NCI-H2171 treated with DMSO at 0.1 percent for 48 hours (cell line): ENCODE results near the gene KIF6.
A peak's percentile ranks its signal among the peaks of the same experiment; 100 is the strongest.

Experiments used
- DNase-seq: peaks from one replicate; lab custom pipeline; 2025; lab: John Stamatoyannopoulos, UW

KIF6 gene

GRCh38 chr6:39416728-39417127 lies 308.5 kb downstream of the KIF6 start:
- no peak for DNase-seq

GRCh38 chr6:39416026-39416425 lies 309.2 kb downstream of the KIF6 start:
- DNase-seq: peak; percentile 35

GRCh38 chr6:39415482-39415881 lies 309.7 kb downstream of the KIF6 start:
- no peak for DNase-seq

GRCh38 chr6:39411465-39411864 lies 313.7 kb downstream of the KIF6 start:
- no peak for DNase-seq

GRCh38 chr6:39411001-39411400 lies 314.2 kb downstream of the KIF6 start:
- DNase-seq: no peak

GRCh38 chr6:39409889-39410288 lies 315.3 kb downstream of the KIF6 start:
- DNase-seq: no peak

- DNase-seq: no peak
These were observed 317.7 kb downstream of the KIF6 start for GRCh38 chr6:39407446-39407993.

- DNase-seq: no peak
These were observed 320.9 kb downstream of the KIF6 start for GRCh38 chr6:39404312-39404711.

- no peak for DNase-seq
These were observed 321.9 kb downstream of the KIF6 start for GRCh38 chr6:39403304-39403703.

GRCh38 chr6:39402239-39402751 lies 322.9 kb downstream of the KIF6 start:
- no peak for DNase-seq

GRCh38 chr6:39401376-39401775 lies 323.8 kb downstream of the KIF6 start:
- DNase-seq: no peak

- no peak for DNase-seq
These were observed 325.2 kb downstream of the KIF6 start for GRCh38 chr6:39400026-39400425.

GRCh38 chr6:39396854-39397253 lies 328.4 kb downstream of the KIF6 start:
- no peak for DNase-seq

GRCh38 chr6:39393075-39393474 lies 332.1 kb downstream of the KIF6 start:
- no peak for DNase-seq

- peak; percentile 37 for DNase-seq
These were observed 334.0 kb downstream of the KIF6 start for GRCh38 chr6:39391182-39391581.

- no peak for DNase-seq
These were observed 335.8 kb downstream of the KIF6 start for GRCh38 chr6:39389484-39389767.

- DNase-seq: no peak
These were observed 336.4 kb downstream of the KIF6 start for GRCh38 chr6:39388606-39389483.

GRCh38 chr6:39387785-39388184 lies 337.4 kb downstream of the KIF6 start:
- no peak for DNase-seq

GRCh38 chr6:39386487-39386886 lies 338.7 kb downstream of the KIF6 start:
- no peak for DNase-seq

- peak; percentile 28 for DNase-seq
These were observed 343.6 kb downstream of the KIF6 start for GRCh38 chr6:39381550-39382140.

- DNase-seq: peak; percentile 36
These were observed 344.2 kb downstream of the KIF6 start for GRCh38 chr6:39380837-39381549.

GRCh38 chr6:39378960-39379425 lies 346.2 kb downstream of the KIF6 start:
- no peak for DNase-seq
